DMS53 treated with DMSO at 0.1 percent for 48 hours (cell line): ENCODE data around the gene BEGAIN.

Source experiments
- DNase-seq: peaks from one replicate; lab custom pipeline; 2025; ENCODE audit not compliant: unreplicated experiment; lab: John Stamatoyannopoulos, UW

BEGAIN gene

DNA sequence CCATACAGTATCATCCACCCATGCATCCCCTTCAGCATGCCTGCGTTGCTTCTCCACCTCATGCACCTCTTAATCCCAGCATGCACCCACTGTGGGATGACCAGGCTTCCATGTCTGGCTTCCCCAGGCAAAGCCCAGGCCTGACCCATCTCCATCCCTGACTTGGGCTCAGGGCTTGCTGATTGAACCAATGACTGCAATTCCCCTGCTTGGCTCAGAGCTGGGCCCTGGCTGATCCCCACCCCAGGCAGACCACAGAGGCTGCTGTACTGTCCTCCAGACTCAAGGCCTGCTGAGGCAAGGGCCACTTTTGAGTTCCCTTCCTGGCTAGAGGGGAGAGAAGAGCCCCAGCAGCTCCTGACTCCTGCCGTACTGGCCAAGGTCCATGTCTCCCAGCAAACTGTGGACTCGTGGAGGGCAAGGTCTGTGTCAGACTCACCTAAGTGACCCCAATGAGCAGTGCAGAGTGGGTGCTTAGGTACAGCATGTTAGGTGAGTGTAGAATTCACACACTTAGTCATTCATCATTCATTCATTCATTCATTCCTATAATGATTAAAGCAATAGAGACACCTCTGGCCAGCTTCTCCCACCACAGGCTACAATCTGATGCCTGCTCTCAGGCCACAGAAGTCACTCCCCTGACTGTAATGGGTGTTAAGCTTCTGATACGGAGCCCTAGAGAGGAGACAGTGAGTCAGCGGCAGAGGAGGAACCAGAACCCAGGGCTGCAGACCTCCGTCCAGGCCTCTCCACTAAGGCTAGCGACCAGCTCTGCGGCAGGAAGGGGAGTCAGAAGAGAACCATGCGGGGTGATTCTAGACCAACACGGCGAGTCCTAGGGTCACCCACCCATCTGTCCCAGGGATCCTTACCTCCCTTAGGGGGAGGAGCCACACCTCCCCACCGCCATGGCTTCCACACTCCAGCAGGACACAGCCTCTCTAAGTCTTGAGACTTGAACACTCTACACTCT, 2.9 kb downstream of the BEGAIN start:
- DNase-seq, result no peak

DNA sequence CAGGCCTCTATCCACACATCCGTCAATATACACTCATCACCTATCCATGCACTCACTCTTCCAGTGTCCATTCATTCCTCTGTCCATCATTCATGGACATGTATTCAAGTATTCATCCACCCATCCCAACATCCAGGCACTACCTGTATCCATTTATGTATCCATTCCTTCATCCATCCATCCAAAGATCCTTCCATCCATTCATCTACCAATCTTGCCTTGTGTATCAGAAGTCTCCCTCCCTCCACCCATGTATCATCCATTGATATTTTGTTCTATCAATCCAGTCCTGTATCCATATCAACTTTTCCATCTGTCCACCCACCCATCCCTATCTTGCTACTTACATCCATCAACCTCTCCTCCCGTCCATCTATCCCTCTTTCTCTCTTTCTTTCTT, 4.0 kb downstream of the BEGAIN start:
- DNase-seq, result no peak

DNA sequence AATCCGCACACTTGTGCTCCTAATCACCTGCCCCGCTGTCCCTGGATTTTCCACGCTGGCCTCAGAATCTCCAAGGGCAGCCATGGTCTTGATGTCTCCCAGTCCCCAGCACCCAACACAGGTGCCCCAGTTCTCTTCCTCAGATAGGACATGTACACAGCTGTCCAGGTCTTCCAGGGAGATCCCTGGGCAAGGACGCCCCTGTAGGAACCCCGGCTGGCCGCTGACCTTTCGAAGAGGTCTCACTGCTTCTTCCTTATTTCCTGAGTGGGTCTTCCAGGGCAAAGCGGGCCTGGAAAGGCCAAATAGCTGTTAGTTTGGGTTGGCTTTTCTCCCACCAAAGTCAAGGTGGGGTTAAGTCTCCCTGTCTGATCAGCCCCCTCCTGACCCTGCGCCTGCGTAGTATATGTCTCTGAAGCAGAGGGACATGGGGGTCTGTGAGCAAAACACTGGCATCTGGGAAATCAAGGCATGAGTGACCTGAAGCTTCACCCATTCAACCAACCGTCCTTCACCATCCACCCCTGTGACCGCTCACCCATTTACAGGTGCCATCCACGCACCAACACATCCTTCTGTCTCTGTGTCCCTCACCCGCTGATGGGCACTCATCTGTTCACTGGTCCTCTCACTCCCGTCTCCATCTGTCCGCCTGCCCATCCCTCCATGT, 4.6 kb downstream of the BEGAIN start:
- no peak for DNase-seq

DNA sequence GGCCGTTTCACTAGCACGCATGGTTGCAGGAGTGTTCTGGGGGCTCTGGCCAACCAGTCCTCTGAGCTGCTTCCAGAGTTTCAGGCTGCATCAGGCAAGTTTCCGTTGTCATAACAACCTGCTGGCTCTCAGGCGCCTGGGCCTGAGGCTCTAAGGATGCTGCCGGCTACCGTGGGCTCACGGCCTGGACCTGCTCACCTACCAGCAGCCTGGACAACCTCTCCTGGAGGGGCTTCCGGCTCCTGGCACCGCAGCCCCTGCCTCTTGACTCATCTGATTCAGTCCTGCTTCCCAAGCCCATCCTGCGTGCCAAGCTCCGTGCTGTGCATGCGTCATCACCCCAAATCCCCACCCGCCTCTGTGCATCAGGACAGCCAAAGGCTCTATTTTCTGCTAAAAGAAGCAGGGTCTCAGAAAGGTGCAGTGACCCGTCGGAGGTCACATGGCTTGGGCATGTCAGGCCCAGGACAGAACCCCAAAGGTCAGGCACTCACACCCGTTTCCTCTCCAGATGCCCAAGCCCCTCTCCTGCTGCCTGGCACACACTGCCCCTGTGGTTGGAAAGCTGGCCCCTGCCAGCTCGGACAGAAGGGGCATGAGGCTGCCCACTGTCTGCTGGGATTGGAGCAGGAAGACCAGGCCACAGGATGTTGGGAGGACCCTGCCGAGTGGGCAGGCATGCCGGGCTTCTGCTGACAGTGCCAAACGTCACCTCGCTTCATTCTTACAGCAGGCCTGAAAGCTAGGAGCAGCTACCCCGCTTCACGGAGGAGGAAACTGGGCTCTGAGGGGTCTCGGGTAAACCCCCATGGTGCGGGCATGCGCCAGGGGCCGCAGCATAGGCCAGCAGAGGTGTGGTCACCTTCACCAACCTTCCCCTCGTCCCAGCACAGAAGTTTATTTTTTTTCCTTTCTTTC, 5.7 kb downstream of the BEGAIN start:
- no peak for DNase-seq

DNA sequence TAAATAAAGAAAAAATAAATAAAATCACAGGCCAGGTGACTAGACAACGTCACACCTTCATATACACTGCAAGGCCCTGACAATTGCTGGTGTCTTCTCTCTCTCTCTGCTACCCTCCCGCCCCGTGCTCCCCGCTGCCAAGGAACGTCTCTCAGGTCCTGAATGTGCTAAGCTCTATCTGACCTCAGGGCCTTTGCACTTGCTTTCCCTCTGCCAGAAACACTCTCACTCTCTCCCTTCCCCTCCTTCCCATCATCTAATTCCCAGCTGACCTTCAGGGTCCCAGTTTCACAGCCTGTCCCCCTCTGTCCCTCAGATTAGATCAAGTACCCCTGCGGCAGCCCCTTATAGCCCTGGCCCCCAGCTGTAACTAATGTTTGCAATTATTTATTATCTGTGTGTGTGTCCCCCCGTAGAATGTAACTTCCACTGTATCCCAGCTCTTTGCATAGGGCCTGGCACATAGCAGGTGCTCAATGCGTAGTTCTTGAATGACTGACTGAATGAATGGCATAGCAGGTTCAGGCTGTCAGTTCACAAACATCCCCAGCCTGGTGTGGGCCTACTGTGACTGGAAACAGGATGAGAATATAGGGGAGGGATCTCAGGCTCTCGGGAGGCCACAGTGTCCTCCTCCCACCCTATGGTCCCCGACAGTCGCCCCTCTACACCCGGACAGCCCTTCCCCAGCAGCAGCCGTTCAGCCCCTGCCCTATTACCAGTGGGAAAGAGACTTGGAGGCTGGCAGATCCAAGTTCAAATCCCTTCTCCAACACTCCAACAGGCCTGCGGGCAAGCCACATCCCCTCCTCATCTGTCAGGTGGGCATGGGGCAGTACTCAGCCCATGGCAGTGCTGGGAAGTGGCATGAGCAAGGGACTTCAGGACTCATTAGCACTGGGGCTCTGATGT, 6.6 kb downstream of the BEGAIN start:
- DNase-seq, result no peak

DNA sequence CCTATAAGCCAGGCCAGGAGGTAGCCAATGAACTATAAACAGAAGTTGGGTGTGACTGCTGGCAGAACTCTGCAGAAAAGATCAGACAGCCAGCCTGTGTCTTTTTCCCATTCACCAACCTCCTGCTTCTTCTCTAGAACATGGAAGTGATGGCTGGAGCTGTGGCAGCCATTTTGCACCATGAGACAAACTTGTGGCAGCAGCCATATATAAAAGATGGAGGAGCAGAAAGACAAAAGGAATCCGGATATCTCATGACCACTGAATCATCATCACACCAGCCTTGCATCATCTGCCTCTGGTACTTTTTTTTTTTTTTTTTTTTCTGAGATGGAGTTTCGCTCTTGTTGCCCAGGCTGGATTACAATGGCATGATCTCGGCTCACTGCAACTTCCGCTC, 8.7 kb downstream of the BEGAIN start:
- DNase-seq, result no peak

DNA sequence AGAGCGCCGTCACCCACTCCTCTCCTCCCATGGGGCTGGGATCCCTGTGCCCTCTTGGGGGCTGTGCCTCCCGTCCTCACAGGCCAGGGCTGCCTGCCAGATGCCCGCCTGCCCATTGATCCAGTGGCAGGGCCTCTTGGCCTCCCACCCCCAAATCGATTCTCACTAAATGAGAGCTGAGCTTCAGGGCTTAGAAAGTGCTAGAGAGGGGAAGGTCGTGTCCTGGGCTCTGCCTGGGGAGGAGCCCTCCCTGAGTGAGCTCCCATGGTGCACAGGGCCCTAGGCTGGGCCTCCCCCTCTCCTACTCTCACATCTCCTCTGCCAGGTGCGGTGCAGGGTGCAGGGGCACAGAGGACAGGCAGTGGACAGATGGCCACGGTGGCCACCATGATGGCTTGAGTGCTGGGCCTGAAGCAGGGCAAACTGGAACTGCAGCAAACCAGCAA, 9.2 kb downstream of the BEGAIN start:
- no peak for DNase-seq

DNA sequence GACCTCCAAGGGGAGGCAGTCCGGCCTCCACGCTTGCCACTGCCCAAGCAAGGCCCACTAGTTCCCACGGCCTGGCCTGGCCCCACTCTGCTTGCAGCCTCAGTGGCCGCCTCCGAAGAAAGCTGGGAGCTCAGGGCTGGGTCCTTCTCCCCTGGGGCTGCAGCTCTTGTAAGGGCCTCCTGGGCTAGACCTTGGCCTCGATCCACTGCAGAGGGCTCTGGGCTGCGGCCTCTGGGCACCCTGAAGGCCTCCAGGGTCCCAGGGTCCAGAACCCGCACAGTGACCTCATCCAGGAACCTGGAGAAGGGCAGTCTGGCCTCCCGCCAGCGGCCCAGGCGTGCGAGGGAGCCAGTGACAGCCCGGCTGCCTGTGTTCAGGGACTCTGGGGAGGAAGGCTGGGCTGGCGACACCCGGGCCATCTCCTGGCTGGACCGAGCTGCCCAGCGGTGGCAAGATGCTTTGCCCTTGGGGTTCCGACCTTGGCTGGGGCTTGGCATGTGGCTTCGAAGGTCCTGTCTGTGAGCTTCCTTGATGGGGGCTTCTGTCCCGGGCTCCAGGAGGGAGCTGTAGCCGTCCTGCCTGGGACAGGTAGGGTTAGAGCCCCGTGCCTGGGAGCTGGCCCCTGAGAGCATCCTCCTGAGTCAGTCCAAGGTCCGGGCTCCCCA, 9.8 kb downstream of the BEGAIN start:
- DNase-seq, result no peak

DNA sequence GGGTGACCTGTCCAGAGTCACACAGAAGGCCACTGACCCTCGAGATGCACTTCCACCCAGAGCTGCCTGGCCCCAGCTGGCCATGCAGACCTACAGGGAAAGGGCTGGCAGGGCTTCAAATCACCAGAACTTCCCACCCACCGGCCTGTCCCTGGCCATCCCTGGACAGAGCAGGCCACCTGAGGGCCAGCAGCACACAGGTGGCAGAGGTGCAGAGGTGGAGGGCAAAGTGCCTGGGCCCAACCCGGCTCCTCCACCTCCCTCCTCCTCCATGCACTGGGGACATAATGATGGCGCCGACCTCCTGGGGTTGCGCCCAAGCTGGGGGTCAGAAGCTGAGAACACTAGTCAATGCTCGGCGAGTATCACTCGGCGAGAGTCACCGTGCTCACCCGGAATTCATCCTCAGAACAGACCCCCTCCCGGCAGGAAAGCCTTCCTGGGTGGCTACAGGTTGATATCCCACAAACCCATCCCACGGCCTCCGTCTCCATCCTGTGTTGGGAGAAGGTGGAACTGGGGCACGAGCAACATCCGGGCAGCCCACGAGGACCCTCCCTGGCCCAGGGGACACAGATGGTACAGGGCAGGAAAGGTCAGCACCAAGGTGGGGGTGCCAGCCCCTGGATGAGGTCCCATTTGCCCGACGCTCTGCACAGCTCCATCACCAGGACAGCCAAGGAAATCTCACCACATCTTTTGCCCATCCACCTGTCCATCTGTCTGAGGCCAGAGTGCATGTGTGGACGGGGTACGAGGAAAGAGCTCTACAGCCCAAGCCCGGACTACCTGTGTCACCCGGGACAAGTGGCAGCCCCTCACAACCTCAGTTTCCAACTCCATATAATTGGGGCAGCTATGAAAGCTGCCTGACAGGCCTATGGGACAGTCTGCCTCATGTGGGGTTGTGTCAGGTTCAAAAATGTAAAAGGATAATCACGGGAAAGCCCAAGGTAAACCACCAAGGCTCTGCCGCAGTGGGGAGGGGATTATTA, 10.8 kb downstream of the BEGAIN start:
- DNase-seq, result no peak

DNA sequence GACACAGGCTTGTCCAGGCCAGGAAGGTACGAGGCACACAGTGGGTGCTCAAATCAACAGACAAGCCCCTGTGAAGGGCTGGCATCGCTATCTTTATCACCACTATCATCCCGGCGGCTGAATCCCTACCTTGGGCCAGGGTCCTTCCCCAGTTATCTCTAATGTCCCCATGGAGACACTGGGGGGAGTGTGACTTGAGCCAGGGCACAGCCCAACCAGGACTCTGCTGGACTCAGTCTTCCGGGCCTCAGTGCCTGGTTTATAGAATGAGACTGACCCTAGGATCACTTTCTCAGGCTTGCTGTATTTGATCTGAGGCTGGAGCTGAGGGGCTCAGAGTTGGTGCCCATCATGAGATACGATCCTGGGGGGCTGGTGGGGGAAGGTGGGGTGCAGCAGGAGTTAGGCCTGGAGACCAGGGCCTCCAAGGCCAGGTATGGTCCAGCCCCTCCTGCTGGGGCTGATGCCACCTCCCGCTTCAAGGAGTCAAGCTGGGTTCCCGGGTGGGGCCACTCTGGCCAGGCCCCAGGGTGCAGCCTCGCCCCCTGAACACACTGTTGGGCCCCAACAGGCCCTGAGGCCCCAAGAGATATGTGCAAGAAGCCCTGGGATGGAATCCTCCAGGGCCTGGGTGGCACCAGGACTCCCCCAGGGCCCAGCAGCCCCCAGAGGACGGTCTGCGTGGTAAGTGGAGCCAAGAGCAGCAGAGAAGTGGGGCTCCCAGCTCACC, 11.8 kb downstream of the BEGAIN start:
- DNase-seq, result no peak

DNA sequence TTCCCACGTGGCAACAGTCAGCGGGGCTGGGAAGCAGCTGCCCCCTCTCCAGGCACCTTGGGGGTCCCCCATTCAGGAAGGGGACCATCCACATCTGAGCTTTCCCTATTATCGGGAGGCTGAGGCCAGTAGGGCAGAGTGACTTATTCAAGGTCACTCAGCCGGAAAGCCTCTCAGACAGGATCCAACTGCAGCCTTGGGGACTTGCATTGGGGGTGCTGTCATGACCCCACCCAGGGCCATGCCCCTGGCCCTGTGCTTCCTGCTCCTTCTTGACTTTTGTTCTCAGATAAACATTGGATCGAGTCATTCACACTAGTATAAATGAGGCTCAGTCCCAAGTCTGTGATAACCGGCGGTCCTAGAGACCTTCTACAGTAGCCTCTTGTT, 12.6 kb downstream of the BEGAIN start:
- no peak for DNase-seq

DNA sequence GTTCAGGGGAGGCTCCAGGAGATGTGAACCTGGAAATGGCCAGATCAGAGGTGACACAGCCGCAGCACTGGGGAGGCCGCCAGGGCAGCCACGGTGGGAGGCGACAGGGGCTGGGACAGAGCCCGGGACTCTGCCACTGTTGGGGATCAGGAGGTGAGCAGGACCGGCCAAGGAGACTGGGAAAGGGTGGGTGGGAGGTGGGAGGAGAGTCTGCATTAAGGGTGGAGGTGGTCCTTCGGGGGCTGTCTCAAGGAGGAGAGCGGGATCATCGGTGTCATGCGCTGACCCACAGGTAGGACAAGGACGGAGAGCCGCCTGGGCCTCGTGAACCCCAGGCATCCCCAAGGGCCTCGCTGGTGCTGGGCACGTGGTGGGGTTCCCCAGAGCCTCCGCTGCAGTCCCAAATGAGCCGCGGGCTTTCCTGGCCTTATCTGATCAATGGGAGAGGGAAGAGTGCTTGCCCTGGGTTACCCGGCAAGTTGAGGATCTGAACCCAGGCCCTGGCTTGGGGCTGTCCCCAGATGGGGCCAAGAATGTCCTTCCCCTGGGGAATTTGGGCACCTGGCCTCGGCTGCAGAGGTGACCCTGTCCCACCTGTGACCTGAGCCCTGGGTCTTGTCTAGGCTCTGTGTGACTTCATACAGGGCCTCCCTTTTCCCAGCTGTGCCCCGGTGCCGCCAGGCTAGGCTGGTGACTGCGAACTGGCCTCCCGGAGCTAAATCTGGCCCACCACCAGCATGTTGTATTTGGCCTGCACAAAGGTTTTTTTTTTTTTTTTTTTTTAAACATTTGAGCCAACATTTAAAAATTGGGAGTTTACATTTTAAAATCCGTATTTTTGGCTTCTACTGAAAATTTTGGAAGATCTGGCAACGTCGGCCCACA, 13.2 kb downstream of the BEGAIN start:
- DNase-seq, result no peak

DNA sequence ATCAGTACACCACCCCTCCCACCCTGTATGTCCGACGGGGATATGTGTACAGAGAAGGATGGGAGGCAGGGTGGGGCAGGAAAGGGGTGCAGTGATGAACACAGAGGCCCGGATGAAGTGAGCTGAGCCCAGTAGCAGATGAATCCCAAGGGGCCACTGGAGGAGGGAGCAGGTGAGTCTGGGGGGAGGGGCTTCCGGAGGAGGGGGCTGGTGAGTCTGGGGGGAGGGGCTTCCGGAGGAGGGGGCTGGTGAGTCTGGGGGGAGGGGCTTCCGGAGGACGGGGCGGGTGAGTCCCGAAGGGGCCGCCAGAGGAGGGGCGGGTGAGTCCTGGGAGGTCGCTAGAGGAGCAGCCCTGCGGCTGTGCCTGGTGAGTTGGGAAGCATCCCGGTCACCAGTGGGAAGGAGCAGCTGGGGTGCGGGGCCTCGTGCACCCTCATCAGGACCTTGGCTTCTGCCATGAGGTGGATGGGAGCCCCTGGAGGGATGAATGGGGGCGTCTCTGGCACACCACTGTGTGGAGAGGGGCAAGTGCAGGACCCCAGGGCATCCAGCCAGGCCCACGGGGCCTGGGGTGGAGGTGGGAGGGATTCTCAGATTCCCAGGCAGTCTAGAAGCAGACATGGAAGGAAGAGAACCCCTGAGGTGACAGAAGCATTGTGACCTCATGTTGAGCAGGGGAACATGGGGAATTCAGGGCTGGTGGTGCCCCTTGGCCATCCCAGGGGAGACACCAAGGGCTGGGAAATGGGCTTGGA, 14.0 kb downstream of the BEGAIN start:
- DNase-seq, result no peak

DNA sequence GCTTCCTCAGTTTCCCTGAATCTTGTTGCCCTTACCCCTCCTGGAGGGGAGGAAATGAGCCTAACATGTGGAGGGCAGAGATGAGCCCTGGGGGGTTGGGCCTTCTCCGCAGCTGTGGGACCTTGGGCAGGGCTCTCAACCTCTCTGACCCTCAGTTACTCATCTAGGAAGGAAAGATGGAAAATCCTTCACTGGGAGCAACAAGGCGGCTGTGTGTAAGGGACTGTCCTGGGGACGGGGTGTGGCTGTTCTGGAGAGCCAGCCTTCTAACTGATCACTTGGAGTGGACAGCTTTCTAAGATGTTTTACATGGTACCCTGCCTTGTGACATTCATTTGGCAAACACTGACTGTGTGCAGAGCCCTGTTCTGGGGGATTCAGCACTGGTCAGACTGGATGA, 14.7 kb downstream of the BEGAIN start:
- no peak for DNase-seq

DNA sequence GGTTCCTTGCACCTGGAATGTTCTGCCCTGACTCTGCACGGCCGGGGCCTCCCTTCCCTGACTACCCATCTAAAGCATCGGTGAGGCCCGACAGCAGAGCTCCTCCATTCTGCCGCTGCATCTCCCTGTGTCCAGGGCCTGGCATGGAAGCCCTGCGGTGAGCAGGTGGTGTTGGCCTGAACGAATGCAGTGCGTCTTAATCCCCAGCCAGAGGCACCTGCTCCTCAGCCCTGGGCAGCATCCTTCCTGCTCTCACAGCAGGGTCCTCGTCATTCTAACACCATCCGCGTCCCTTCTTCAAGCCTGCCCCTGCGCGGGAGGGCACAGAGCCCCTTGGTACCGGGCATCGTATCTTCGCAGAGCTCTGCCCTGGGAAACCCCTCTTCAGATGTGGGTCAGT, 15.4 kb downstream of the BEGAIN start:
- DNase-seq, result no peak
